Endothelial cell (in vitro differentiated cells): ENCODE measurements around the gene H2BW1. TPM values are rescaled to one million over a fixed set of nuclear protein-coding genes. Genes with fewer than 3 reads are reported as not detected.
"Not testable (repeated sequence)": the region's sequence is repeated elsewhere in the genome, so short reads cannot be mapped to it uniquely, and the experiment has no call there.

ENCODE experiments used
- DNase-seq: peaks from one replicate; pipeline ENCODE4 v3.0.0; 2021; ENCODE audit warnings: low spot score
- H3K27ac Mint-ChIP-seq: one replicate; pipeline ENCODE4 v1.8.0; 2021; ENCODE audit warnings: mixed read lengths, inconsistent platforms; ENCODE audit not compliant: unreplicated experiment
- H3K27me3 Mint-ChIP-seq: one replicate; pipeline ENCODE4 v1.8.0; 2021; ENCODE audit warnings: mild to moderate bottlenecking, moderate library complexity, mixed read lengths, inconsistent platforms; ENCODE audit not compliant: unreplicated experiment
- H3K36me3 Mint-ChIP-seq: one replicate; pipeline ENCODE4 v1.8.0; 2021; ENCODE audit warnings: mild to moderate bottlenecking, low read depth, mixed read lengths, inconsistent platforms; ENCODE audit not compliant: unreplicated experiment
- H3K4me1 Mint-ChIP-seq: one replicate; pipeline ENCODE4 v1.8.0; 2021; ENCODE audit warnings: mild to moderate bottlenecking, mixed read lengths, inconsistent platforms; ENCODE audit not compliant: unreplicated experiment
- H3K4me3 Mint-ChIP-seq: one replicate; pipeline ENCODE4 v1.8.0; 2021; ENCODE audit warnings: mild to moderate bottlenecking, mixed read lengths, inconsistent platforms; ENCODE audit not compliant: unreplicated experiment
- H3K9me3 Mint-ChIP-seq: one replicate; pipeline ENCODE4 v1.8.0; 2021; ENCODE audit warnings: mixed read lengths, inconsistent platforms; ENCODE audit not compliant: unreplicated experiment
- CTCF ChIP-seq: fragments of 200-600 bp; sonication (generic); IDR thresholded peaks from one replicate; pipeline ENCODE4 v1.5.0; 2021; ENCODE audit warnings: antibody characterized with exemption; ENCODE audit not compliant: unreplicated experiment
- total RNA-seq: library from RNA; stranded (reverse); fragmentation: NEBNext Ultra II Directional; extraction: Animal tissue kit (Norgen Biotek cat#: 25700); gene quantifications from one replicate; pipeline ENCODE4 v1.2.1, GENCODE V29; 2021; ENCODE audit not compliant: unreplicated experiment

H2BW1 gene
- total RNA-seq, 1 donor from 2014 or later = not detected

- no peaks in the 10 kb centered on the region for H3K4me1 Mint-ChIP-seq
- TF ChIP-seq CTCF = no peak
- no peak within 1 kb of the TSS for H3K27ac Mint-ChIP-seq
- no peak for DNase-seq
- H3K36me3 Mint-ChIP-seq = no peaks in the 10 kb centered on the region
- H3K27me3 Mint-ChIP-seq = peaks cover 2% of the 10 kb centered on the region
- H3K4me3 Mint-ChIP-seq = no peak within 1 kb of the TSS
- H3K9me3 Mint-ChIP-seq = no peaks in the 10 kb centered on the region
Measured at GRCh38 chrX:104039689-104040505, 26.4 kb upstream of the H2BW1 start, which contains the start of gene H2BW2. Gene H2BW2 (plus strand): TSS chrX:104039956. CDS start chrX:104039995, 39 bp downstream.

- Mint-ChIP-seq H3K4me1 (no peaks in the 10 kb centered on the region), H3K9me3 (no peaks in the 10 kb centered on the region), H3K4me3 (no peak overlapping the region), H3K27ac (no peak overlapping the region), H3K36me3 (no peaks in the 10 kb centered on the region), H3K27me3 (no peaks in the 10 kb centered on the region)
- TF ChIP-seq CTCF = no peak
- DNase-seq = no peak
Measured at GRCh38 chrX:104018126-104018525, 4.6 kb upstream of the H2BW1 start.

- H3K27ac Mint-ChIP-seq, H3K4me3 Mint-ChIP-seq, H3K4me1 Mint-ChIP-seq, H3K9me3 Mint-ChIP-seq, H3K27me3 Mint-ChIP-seq, DNase-seq, H3K36me3 Mint-ChIP-seq: not testable (repeated sequence)
Measured at GRCh38 chrX:104015576-104015975, 2.1 kb upstream of the H2BW1 start.

DNA sequence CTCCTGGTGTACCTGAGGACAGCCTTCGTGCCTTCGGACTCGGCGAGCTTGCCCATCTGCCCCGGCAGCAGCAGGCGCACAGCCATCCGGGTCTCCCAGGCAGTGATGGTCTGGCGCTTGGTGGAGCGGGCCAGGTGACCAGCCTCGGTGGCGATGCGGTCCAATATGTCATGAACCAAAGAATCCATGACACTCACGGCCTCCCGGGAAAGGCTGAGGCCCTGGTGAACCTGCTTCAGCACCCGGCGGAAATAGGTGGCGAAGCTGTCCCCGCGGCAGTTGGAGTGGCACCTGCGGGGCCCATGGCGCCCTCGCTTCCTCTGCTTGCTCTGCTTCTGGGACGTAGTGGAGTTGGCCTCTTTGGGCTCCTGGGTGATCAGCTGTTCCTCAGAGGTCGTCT is 350 bp downstream of the H2BW1 start:
- Mint-ChIP-seq H3K36me3 (no peaks in the 10 kb centered on the region), H3K9me3 (no peaks in the 10 kb centered on the region), H3K4me3 (no peak overlapping the region), H3K27me3 (peaks cover 3% of the 10 kb centered on the region), H3K27ac (no peak overlapping the region), H3K4me1 (no peaks in the 10 kb centered on the region)
- DNase-seq = no peak
- no peak for TF ChIP-seq CTCF

DNA sequence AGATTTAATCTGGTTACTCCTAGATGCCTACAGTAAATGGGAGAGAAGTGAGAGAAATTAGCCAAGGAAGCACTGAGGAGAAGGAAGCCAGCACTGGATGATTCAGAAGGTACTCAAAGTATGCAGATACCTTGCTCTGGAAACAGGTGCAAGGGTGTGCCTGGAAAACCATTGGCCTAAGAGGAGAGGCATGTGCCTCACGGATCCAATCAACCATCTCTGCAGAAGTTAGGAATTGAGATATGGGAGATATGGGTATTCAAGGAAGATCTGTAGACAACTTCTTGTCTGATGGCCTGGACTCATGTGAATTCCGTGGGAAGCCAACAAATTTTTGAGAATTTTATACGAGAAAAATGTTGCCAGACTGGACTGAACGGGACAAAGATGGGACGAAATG is 4.7 kb downstream of the H2BW1 start:
- Mint-ChIP-seq H3K27me3 (peaks cover 3% of the 10 kb centered on the region), H3K27ac (no peak overlapping the region), H3K4me3 (no peak overlapping the region), H3K4me1 (no peaks in the 10 kb centered on the region), H3K9me3 (no peaks in the 10 kb centered on the region), H3K36me3 (no peaks in the 10 kb centered on the region)
- TF ChIP-seq CTCF = no peak
- no peak for DNase-seq
